Right lobe of liver (tissue), 6 donors: Measurements from ENCODE around the gene FNDC3A. TPM values are rescaled to one million over a fixed set of nuclear protein-coding genes. Genes with fewer than 3 reads are reported as not detected.
A peak's percentile ranks its signal among the peaks of the same experiment; 100 is the strongest.

Experiments used
- ATAC-seq, 4 donors: fragments of 200-7000 bp; cut with Tn5 transposase; one replicate each; pipeline ENCODE4 v1.9.1; 2020; ENCODE audit warnings: mild to moderate bottlenecking in 4 of 4, moderate library complexity in 4 of 4
- DNase-seq, 3 donors: peaks; one replicate each; pipeline ENCODE4 v3.0.0-alpha.2; 2020
- H3K27ac ChIP-seq, 3 donors: fragments of 200-600 bp; one replicate each; pipeline ENCODE4 v1.8.0; 2022
- H3K27me3 ChIP-seq, 2 donors: fragments of 200-600 bp; one replicate each; pipeline ENCODE4 v1.8.0; 2022
- H3K36me3 ChIP-seq, 4 donors: fragments of 200-600 bp; sonication (generic) in 1 of 4; one replicate each; pipeline versions ENCODE4 v1.5.1 to v1.8.0; 2017 to 2022; ENCODE audit warnings: control low read depth in 1 of 4
- H3K4me1 ChIP-seq, 4 donors: fragments of 200-600 bp; sonication (generic) in 1 of 4; one replicate each; pipeline versions ENCODE4 v1.5.1 to v1.8.0; 2017 to 2022; ENCODE audit warnings: control low read depth in 1 of 4
- H3K4me3 ChIP-seq, 3 donors: fragments of 200-600 bp; one replicate each; pipeline ENCODE4 v1.8.0; 2022
- H3K9me3 ChIP-seq, 4 donors: fragments of 200-600 bp; sonication (generic) in 1 of 4; one replicate each; pipeline versions ENCODE4 v1.5.1 to v1.8.0; 2017 to 2022; ENCODE audit warnings: control low read depth in 1 of 4
- CTCF ChIP-seq, 4 donors: fragments of 200-600 bp in 3 of 4; fragments of 450-650 bp in 1 of 4; IDR thresholded peaks; one replicate each; pipeline versions ENCODE4 v1.5.1 to v1.8.0; 2016 to 2022; ENCODE audit warnings: antibody characterized with exemption in 4 of 4, mild to moderate bottlenecking in 2 of 4
- POLR2A ChIP-seq: fragments of 450-650 bp; IDR thresholded peaks from one replicate; pipeline ENCODE4 v1.6.1; 2017; ENCODE audit warnings: antibody characterized with exemption, mild to moderate bottlenecking
- WGBS: methylation state at CpG from one replicate; pipeline ENCODE4 v1.1.6; 2018; ENCODE audit warnings: low coverage, low lambda C conversion rate; ENCODE audit not compliant: insufficient coverage; ENCODE audit errors: missing lambda C conversion rate; 5-methylcytosine and 5-hydroxymethylcytosine counted together
- intact Hi-C, 2 donors: fragments of 100-400 bp; cut with DNase I; formaldehyde crosslinking; loops; one replicate each; pipeline versions ENCODE4 v1.11.2 to v1.14.1; 2022
- total RNA-seq, 6 experiments: library from RNA; depleted of rRNA in 2 of 6; stranded (reverse); fragments of >200 nt in 2 of 6; fragmentation: NEBNext Ultra II Directional in 3 of 6; extraction: Animal tissue kit (Norgen Biotek cat#: 25700) in 3 of 6; gene quantifications; one replicate each; pipeline versions ENCODE4 v1.1.0 to v1.2.4, GENCODE V29; 2016 to 2023
- donor health status: DM: no; HTN: yes; CAD: no.
- donor health status: DM: no; HTN: no; CAD: no.
- donor health status: DM: no; HTN: no; CAD: no.
- donor health status: DM: no; HTN: yes; CAD: no.
- donor health status: DM: no; HTN: yes; CAD: no.

The FNDC3A gene
- total RNA-seq, 6 experiments from 2014 or later: 43.4 to 53.2 (median 47.9) TPM

DNA sequence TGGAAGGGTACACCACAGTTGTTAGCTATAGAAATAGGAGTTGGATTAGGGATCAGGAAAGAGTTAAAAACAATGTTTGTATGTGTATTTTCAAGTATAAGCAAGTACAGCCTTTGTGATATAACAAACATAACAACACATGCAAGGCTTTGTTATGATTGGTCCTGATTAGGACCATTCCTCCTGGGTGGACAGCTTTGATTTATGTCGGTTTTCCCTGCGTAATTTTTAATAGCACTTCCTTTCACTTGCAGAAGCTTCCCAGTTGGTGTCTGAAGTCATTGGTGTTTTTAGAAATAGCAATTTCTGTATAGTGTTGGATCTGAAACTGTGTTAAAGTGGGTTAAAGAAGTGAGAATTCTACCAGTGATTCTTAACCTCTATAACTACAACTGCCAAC is 10.0 kb downstream of the FNDC3A start:
- Histone ChIP-seq H3K36me3 (no peaks in the 10 kb centered on the region), H3K9me3 (no peaks in the 10 kb centered on the region), H3K4me3 (no peak overlapping the region), H3K27ac (no peak overlapping the region), H3K4me1 (peaks cover 0 to 8% (median 0%) of the 10 kb centered on the region in 4 donors), H3K27me3 (no peaks in the 10 kb centered on the region)
- DNase-seq: no peak
- no peak for TF ChIP-seq CTCF (IDR thresholded peaks at IDR 0.05)
- TF ChIP-seq POLR2A: no peak
- intact Hi-C loops: no loop called here
- WGBS: 60% methylated on average over 2 of the region's 2 CpGs
- no peak for ATAC-seq

DNA sequence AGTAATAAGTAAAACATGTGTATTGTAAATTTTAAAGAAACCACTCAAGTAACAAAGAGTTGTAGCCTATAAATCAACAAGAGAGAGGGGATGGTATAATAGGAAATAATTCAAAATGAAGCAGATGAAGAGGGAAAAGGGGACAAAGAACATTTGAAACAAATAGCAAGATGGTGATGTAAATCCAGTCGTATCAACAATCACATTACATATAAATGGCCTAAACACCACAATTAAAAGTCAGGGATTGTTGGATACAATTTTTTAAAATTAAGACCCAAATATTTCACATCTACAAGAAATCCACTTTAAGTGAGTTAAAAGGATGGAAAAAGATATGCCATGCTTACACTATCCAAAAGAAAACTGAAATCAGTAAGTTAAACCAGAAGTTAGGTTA is 15.2 kb downstream of the FNDC3A start:
- Histone ChIP-seq H3K27me3 (no peaks in the 10 kb centered on the region), H3K36me3 (no peaks in the 10 kb centered on the region), H3K4me3 (no peak overlapping the region), H3K27ac (no peak overlapping the region), H3K9me3 (no peaks in the 10 kb centered on the region), H3K4me1 (no peaks in the 10 kb centered on the region)
- WGBS: 83% methylated on average over 1 of the region's 1 CpG
- ATAC-seq: no peak
- TF ChIP-seq CTCF (IDR thresholded peaks at IDR 0.05) (no peak), POLR2A (no peak)
- DNase-seq: no peak
- intact Hi-C loops: no loop called here

DNA sequence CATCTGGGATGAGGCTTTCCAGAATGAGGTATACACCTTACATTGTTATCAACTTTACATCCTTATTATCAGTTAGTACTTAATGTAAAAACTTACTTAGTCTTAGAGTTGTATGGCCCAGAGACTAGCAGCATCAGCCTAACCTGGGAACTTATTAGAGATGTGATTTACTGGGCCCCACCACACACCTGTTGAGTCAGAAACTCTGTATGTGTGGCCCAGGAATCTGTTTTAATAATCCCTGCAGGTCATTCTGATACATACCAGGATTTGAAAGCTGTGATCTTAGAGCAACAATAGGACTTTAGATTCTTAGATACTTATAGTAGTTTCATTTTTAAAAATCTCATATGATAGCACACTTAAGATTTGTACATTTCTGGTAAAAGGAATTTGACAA is 17.4 kb downstream of the FNDC3A start:
- H3K27ac ChIP-seq: no peak overlapping the region
- H3K9me3 ChIP-seq: no peaks in the 10 kb centered on the region
- DNase-seq: no peak
- no peaks in the 10 kb centered on the region for H3K36me3 ChIP-seq
- H3K4me1 ChIP-seq: no peaks in the 10 kb centered on the region
- no peaks in the 10 kb centered on the region for H3K27me3 ChIP-seq
- TF ChIP-seq POLR2A (no peak), CTCF (IDR thresholded peaks at IDR 0.05) (no peak)
- intact Hi-C loops: no loop called here
- no peak for ATAC-seq
- H3K4me3 ChIP-seq: no peak overlapping the region

- Histone ChIP-seq H3K27ac (no peak overlapping the region), H3K4me1 (no peaks in the 10 kb centered on the region), H3K27me3 (no peaks in the 10 kb centered on the region), H3K36me3 (no peaks in the 10 kb centered on the region), H3K9me3 (no peaks in the 10 kb centered on the region), H3K4me3 (no peak overlapping the region)
- ATAC-seq (no peak), DNase-seq (no peak)
- WGBS: 80% methylated on average over 1 of the region's 2 CpGs
- no peak for TF ChIP-seq POLR2A
- no peak for TF ChIP-seq CTCF (IDR thresholded peaks at IDR 0.05)
- intact Hi-C loops: no loop called here
These were observed 19.0 kb downstream of the FNDC3A start for GRCh38 chr13:48994706-48995105.

DNA sequence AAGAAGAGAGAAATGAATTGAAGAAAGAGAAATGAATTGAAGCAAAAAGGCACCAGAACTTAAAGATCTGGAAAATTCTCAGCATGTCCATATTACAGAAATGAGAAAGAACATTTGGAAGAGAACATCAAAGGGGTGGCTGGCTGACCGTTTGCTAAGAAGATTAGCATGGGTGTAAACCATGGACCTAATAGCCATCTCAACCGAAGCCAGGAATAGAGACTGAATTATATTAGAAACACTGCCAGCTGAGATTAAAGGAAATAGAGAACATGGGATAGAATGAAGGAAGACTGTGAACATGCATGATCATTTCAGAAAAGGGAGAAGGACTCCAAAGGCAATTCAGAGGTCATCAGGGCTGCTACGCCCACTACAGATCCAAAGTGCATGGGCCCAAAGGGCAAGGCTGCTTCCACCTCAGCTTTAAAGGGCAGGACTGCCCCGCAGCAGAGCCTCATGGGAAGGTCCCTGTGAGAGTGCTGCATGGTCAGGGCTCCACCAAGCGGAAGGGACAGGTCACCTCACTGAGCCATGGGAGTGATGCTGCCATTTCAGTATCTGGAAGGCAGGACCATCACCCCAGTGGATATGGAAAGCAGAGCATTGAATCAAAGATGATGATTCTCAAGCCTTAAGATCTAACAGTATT is 23.1 kb downstream of the FNDC3A start:
- Histone ChIP-seq H3K9me3 (no peaks in the 10 kb centered on the region), H3K36me3 (no peaks in the 10 kb centered on the region), H3K4me3 (no peak overlapping the region), H3K27ac (no peak overlapping the region), H3K27me3 (no peaks in the 10 kb centered on the region), H3K4me1 (no peaks in the 10 kb centered on the region)
- TF ChIP-seq CTCF (IDR thresholded peaks at IDR 0.05) (no peak), POLR2A (no peak)
- ATAC-seq: peak in 3 of 4 donors; percentile 22 to 28 (median 22)
- WGBS: 89% methylated on average over 5 of the region's 5 CpGs
- no peak for DNase-seq
- intact Hi-C loops: no loop called here
